Endodermal cell (in vitro differentiated cells): ENCODE measurements around the gene MRGPRE. TPM values are rescaled to one million over a fixed set of nuclear protein-coding genes. Genes with fewer than 3 reads are reported as not detected.

ENCODE experiments used
- DNase-seq: peaks from one replicate; pipeline ENCODE4 v3.0.0-alpha.2; 2017
- H3K27ac ChIP-seq: 2 replicates; pipeline ENCODE4 v1.5.1; 2013; ENCODE audit warnings: mild to moderate bottlenecking, low read depth, low read length, moderate library complexity
- H3K27me3 ChIP-seq: 2 replicates; pipeline ENCODE4 v1.6.1; 2013; ENCODE audit warnings: mild to moderate bottlenecking, low read length, moderate library complexity; ENCODE audit not compliant: insufficient read depth, control insufficient read depth, poor library complexity, severe bottlenecking
- H3K36me3 ChIP-seq: 2 replicates; pipeline ENCODE4 v1.7.0; 2013; ENCODE audit warnings: mild to moderate bottlenecking, low read length, moderate library complexity; ENCODE audit not compliant: control insufficient read depth, insufficient read depth
- H3K4me1 ChIP-seq: one replicate; pipeline ENCODE4 v1.7.0; 2013; ENCODE audit warnings: low read length; ENCODE audit not compliant: control insufficient read depth, insufficient read depth
- H3K4me3 ChIP-seq: 2 replicates; pipeline ENCODE4 v1.5.1; 2013; ENCODE audit warnings: mild to moderate bottlenecking, low read length, moderate library complexity
- H3K9ac ChIP-seq: 2 replicates; pipeline ENCODE4 v1.6.1; 2013; ENCODE audit warnings: mild to moderate bottlenecking, low read length, moderate library complexity; ENCODE audit not compliant: poor library complexity, severe bottlenecking; ENCODE audit errors: extremely low read depth
- H3K9me3 ChIP-seq: 2 replicates; pipeline ENCODE4 v1.6.1; 2013; ENCODE audit warnings: mild to moderate bottlenecking, low read length, moderate library complexity; ENCODE audit not compliant: control insufficient read depth
- H3K27ac Mint-ChIP-seq: 2 replicates; pipeline ENCODE4 v1.8.0; 2020; ENCODE audit warnings: mixed read lengths
- H3K27me3 Mint-ChIP-seq: 2 replicates; pipeline ENCODE4 v1.8.0; 2021; ENCODE audit warnings: mild to moderate bottlenecking, mixed read lengths; ENCODE audit not compliant: insufficient read depth
- H3K36me3 Mint-ChIP-seq: 2 replicates; pipeline ENCODE4 v1.8.0; 2020; ENCODE audit warnings: low read depth, mixed read lengths
- H3K4me1 Mint-ChIP-seq: 2 replicates; pipeline ENCODE4 v1.8.0; 2020; ENCODE audit warnings: mixed read lengths
- H3K4me3 Mint-ChIP-seq: 2 replicates; pipeline ENCODE4 v1.8.0; 2020; ENCODE audit warnings: mild to moderate bottlenecking, moderate library complexity, mixed read lengths
- H3K9me3 Mint-ChIP-seq: 2 replicates; pipeline ENCODE4 v1.8.0; 2020; ENCODE audit warnings: mild to moderate bottlenecking, mixed read lengths
- CTCF ChIP-seq: fragments of 200-600 bp; sonication (generic); conservative IDR thresholded peaks from 2 replicates; pipeline ENCODE4 v1.5.0; 2021; ENCODE audit warnings: antibody characterized with exemption, mild to moderate bottlenecking
- WGBS, 2 experiments: methylation state at CpG; one replicate each; pipeline versions ENCODE4 v1.1.5 to v1.1.7; 2013; ENCODE audit warnings: missing lambda C conversion rate in 2 of 2, mixed read lengths in 1 of 2; ENCODE audit not compliant: insufficient coverage in 1 of 2, insufficient read length in 1 of 2; 5-methylcytosine and 5-hydroxymethylcytosine counted together
- total RNA-seq, 2 donors: library from RNA; stranded (reverse); fragmentation: NEBNext Ultra II Directional in 1 of 2; extraction: Animal tissue kit (Norgen Biotek cat#: 25700) in 1 of 2; gene quantifications; 2 replicates in 1 of 2; 3 replicates in 1 of 2; pipeline ENCODE4 v1.2.1, GENCODE V29; 2021

Gene MRGPRE
- total RNA-seq, 2 donors from 2014 or later = not detected

DNA sequence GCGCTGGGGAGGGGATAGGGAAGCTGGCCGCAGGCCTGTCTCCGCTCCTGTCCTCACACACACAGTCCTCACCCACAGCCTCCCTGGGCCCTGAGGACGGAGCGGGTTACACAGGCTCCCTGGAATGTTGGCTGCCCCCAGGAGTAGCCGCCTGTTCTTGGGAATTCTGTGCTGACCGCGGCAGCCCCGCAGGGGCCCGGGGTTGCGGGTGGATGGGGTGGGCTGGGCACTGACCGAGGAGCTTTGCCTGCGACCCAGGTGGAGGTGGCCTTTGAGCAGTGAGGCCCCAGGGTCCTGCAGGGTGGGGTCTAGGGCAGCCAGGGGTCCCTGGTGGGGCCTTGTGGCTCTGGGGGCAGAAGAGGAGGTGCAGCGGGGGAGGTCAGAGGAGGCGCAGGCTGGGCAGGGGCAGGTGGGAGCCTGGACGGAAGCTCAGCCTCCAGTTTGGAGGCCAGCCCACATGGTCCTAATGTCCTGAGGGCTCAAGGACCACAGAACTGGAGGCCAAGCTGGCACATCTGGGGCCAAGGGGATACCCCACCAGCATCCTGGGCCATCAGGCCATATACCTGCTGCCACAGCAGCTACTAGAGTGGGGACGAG lies 7.0 kb downstream of the MRGPRE start:
- H3K27me3 Mint-ChIP-seq = peaks cover 21% of the 10 kb centered on the region
- H3K27me3 ChIP-seq = peaks cover 6% of the 10 kb centered on the region
- TF ChIP-seq CTCF = no peak
- 81 to 89% methylated on average over 5 to 17 of the region's 17 CpGs for WGBS, 2 experiments
- peak; percentile 49 for DNase-seq
- H3K4me3 Mint-ChIP-seq = no peak overlapping the region
- peaks cover 2% of the 10 kb centered on the region for H3K4me1 Mint-ChIP-seq
- no peak overlapping the region for H3K4me3 ChIP-seq
- H3K27ac Mint-ChIP-seq = no peak overlapping the region
- H3K9ac ChIP-seq = no peak overlapping the region
- no peak overlapping the region for H3K27ac ChIP-seq
- H3K36me3 Mint-ChIP-seq = no peaks in the 10 kb centered on the region
- no peaks in the 10 kb centered on the region for H3K4me1 ChIP-seq
- H3K9me3 Mint-ChIP-seq = no peaks in the 10 kb centered on the region
- H3K9me3 ChIP-seq = no peaks in the 10 kb centered on the region
- H3K36me3 ChIP-seq = no peaks in the 10 kb centered on the region

DNA sequence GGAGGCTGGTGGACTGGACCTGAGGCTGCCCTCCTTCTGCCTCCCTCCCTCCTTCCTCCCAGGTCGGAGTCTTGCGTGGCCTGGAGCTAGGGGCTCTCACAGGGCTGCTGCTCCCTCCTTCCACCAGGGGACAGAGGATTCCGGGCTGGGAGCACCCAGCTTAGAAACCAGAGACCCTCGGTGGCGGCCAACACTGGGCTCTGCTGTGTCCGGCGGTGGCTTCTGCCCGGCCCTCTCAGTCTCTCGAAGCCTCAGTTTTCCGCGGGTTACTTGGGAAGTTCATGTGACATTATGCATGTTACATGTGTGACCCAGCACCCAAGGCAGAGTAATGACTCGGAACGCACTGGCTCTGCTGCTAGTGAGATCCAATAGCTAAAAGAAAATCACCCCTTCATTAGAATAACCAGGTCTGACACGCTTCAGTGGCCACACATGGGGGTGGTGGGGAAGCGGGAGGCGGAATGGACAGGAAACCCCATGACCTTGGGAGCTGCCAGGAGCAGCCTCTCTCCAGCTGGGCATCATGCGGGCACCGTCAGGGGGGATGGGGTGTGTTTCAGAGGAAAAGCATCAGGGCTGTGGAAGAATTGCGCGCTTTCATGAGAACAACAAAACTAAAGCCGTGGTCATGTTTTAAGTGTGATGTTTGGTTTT lies 7.7 kb downstream of the MRGPRE start:
- peak; percentile 56 for TF ChIP-seq CTCF
- Mint-ChIP-seq H3K4me1 (peaks cover 2% of the 10 kb centered on the region), H3K36me3 (no peaks in the 10 kb centered on the region), H3K27me3 (peaks cover 26% of the 10 kb centered on the region), H3K27ac (no peak overlapping the region), H3K9me3 (no peaks in the 10 kb centered on the region), H3K4me3 (no peak overlapping the region)
- peak; percentile 48 for DNase-seq
- Histone ChIP-seq H3K4me3 (no peak overlapping the region), H3K9me3 (no peaks in the 10 kb centered on the region), H3K4me1 (no peaks in the 10 kb centered on the region), H3K9ac (no peak overlapping the region), H3K27ac (no peak overlapping the region), H3K36me3 (no peaks in the 10 kb centered on the region), H3K27me3 (peaks cover 6% of the 10 kb centered on the region)
- WGBS, 2 experiments = 90 to 93% methylated on average over 13 to 21 of the region's 21 CpGs

GRCh38 chr11:3223932-3224381 lies 8.3 kb downstream of the MRGPRE start:
- Histone ChIP-seq H3K27me3 (peaks cover 6% of the 10 kb centered on the region), H3K27ac (no peak overlapping the region), H3K36me3 (no peaks in the 10 kb centered on the region), H3K4me1 (no peaks in the 10 kb centered on the region), H3K9ac (no peak overlapping the region), H3K9me3 (no peaks in the 10 kb centered on the region), H3K4me3 (no peak overlapping the region)
- TF ChIP-seq CTCF = no peak
- DNase-seq = peak; percentile 73
- Mint-ChIP-seq H3K36me3 (no peaks in the 10 kb centered on the region), H3K27ac (no peak overlapping the region), H3K4me1 (peaks cover 2% of the 10 kb centered on the region), H3K9me3 (no peaks in the 10 kb centered on the region), H3K4me3 (no peak overlapping the region), H3K27me3 (peaks cover 28% of the 10 kb centered on the region)
- WGBS, 2 experiments = 69% methylated on average over 4 of the region's 4 CpGs; no CpG with 5 or more reads in 1 of the 2 experiments
